Tibial artery (tissue), 4 donors: ENCODE data around the gene SECISBP2L.
A peak's percentile ranks its signal among the peaks of the same experiment; 100 is the strongest.

Source experiments
- DNase-seq, 2 donors: peaks; one replicate each; pipeline ENCODE4 v3.0.0-alpha.2; 2019
- H3K27ac ChIP-seq, 2 donors: fragments of 200-600 bp; sonication (generic) in 1 of 2; 1 replicate in 1 of 2; 2 replicates in 1 of 2; pipeline ENCODE4 v1.5.1; 2018 to 2019; ENCODE audit warnings: mild to moderate bottlenecking in 1 of 2
- H3K27me3 ChIP-seq, 2 donors: fragments of 200-600 bp; sonication (generic) in 1 of 2; one replicate each; pipeline versions ENCODE4 v1.5.1 to v1.6.0; 2016 to 2019
- H3K36me3 ChIP-seq, 3 donors: fragments of 200-600 bp; sonication (generic) in 2 of 3; one replicate each; pipeline ENCODE4 v1.5.1; 2016 to 2019; ENCODE audit warnings: mild to moderate bottlenecking in 2 of 3
- H3K4me1 ChIP-seq, 4 donors: fragments of 200-600 bp; sonication (generic) in 2 of 4; 1 replicate in 3 of 4; 2 replicates in 1 of 4; pipeline ENCODE4 v1.5.1; 2016 to 2019
- H3K4me3 ChIP-seq, 2 donors: fragments of 200-600 bp; sonication (generic) in 1 of 2; 1 replicate in 1 of 2; 2 replicates in 1 of 2; pipeline ENCODE4 v1.5.1; 2018 to 2019; ENCODE audit warnings: mild to moderate bottlenecking in 2 of 2
- H3K9me3 ChIP-seq, 3 donors: fragments of 200-600 bp; sonication (generic) in 1 of 3; one replicate each; pipeline ENCODE4 v1.5.1; 2016 to 2019
- intact Hi-C: fragments of 100-400 bp; cut with DNase I; formaldehyde crosslinking; loops from one replicate; pipeline ENCODE4 v1.15.0; 2023; ENCODE audit warnings: low total_unique reads
- TF ChIP-seq, protein P1 (sequence below), 2 experiments: fragments of 200-600 bp in 1 of 2; fragments of 450-650 bp in 1 of 2; IDR thresholded peaks; one replicate each; pipeline ENCODE4 v1.5.1; 2017 to 2019; ENCODE audit warnings: antibody characterized with exemption in 2 of 2, mild to moderate bottlenecking in 1 of 2, moderate library complexity in 1 of 2

SECISBP2L gene

DNA sequence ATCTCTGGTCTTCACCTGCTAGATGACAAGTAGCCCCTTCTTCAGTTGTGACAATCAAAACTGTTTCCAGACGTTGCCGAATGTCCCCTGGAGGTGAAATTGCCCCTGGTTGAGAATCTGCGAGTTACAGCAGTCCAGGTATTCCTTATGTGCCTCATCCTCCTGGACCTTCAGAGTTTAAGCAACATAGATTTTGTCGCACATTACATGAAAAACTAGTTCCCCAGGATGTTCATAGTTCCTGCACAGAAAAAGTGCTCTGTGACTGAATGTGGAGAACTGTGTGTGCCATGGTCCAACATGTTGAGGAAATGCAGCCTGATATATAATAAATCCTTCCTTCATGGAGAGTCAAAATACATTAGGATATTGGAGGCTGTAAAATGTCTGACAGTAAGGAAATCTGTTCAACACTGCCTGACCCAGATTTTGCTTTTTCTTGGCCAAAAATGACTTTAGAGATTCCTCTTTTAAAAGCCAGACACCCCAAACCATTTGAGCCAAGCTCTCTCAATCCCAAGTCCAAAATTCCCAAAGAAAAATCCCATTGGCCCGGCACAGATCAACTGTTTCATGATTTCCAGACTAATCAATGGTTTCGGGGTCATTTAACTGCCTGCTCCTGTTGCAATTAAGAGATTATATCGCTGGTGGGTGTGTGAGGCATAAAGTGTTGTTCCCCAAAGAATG is 62.1 kb downstream of the SECISBP2L start:
- no peaks in the 10 kb centered on the region for H3K9me3 ChIP-seq
- TF ChIP-seq, protein P1, sequence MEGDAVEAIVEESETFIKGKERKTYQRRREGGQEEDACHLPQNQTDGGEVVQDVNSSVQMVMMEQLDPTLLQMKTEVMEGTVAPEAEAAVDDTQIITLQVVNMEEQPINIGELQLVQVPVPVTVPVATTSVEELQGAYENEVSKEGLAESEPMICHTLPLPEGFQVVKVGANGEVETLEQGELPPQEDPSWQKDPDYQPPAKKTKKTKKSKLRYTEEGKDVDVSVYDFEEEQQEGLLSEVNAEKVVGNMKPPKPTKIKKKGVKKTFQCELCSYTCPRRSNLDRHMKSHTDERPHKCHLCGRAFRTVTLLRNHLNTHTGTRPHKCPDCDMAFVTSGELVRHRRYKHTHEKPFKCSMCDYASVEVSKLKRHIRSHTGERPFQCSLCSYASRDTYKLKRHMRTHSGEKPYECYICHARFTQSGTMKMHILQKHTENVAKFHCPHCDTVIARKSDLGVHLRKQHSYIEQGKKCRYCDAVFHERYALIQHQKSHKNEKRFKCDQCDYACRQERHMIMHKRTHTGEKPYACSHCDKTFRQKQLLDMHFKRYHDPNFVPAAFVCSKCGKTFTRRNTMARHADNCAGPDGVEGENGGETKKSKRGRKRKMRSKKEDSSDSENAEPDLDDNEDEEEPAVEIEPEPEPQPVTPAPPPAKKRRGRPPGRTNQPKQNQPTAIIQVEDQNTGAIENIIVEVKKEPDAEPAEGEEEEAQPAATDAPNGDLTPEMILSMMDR (IDR thresholded peaks at IDR 0.05): no peak
- peaks cover 0 to 14% (median 0%) of the 10 kb centered on the region in 3 donors for H3K36me3 ChIP-seq
- H3K4me3 ChIP-seq: no peak overlapping the region
- intact Hi-C loops: no loop called here
- no peaks in the 10 kb centered on the region for H3K27me3 ChIP-seq
- peaks cover 0 to 34% (median 16%) of the 10 kb centered on the region in 4 donors for H3K4me1 ChIP-seq
- H3K27ac ChIP-seq: peak overlapping the region; percentile 39 to 69
- no peak for DNase-seq

GRCh38 chr15:48983300-48983699 is 62.9 kb downstream of the SECISBP2L start:
- Histone ChIP-seq H3K36me3 (peaks cover 0 to 6% (median 0%) of the 10 kb centered on the region in 3 donors), H3K9me3 (no peaks in the 10 kb centered on the region), H3K4me1 (peaks cover 0 to 34% (median 15%) of the 10 kb centered on the region in 4 donors), H3K27me3 (no peaks in the 10 kb centered on the region), H3K27ac (peak overlapping the region; percentile 39 to 69), H3K4me3 (no peak overlapping the region)
- intact Hi-C loops: no loop called here
- no peak for DNase-seq
- TF ChIP-seq, protein P1 (IDR thresholded peaks at IDR 0.05): no peak

DNA sequence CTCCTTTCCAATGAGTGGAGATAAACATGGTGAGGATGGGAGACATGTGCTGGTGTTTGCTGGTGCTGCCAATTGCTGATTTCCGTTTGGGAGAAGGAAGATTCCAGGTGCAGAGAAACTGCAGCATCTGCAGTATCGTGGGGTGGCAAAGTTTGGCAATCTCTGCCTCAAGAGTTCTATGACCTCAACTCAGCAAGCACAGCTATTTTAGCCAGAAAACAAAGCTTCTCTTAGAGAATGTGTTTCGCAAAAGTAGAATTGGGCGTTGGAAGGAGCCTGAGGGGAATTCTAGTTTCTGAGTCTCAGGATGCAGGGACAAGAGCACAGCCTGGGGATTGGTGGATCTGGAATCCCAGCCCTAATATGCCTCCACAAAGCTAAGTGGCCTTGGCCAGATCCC is 64.3 kb downstream of the SECISBP2L start:
- H3K27ac ChIP-seq: no peak overlapping the region
- no peak overlapping the region for H3K4me3 ChIP-seq
- TF ChIP-seq, protein P1 (IDR thresholded peaks at IDR 0.05): no peak
- H3K9me3 ChIP-seq: no peaks in the 10 kb centered on the region
- DNase-seq: no peak
- no peaks in the 10 kb centered on the region for H3K27me3 ChIP-seq
- peaks cover 0 to 34% (median 15%) of the 10 kb centered on the region in 4 donors for H3K4me1 ChIP-seq
- no peaks in the 10 kb centered on the region for H3K36me3 ChIP-seq
- intact Hi-C loops: no loop called here

- no peak for DNase-seq
- Histone ChIP-seq H3K27me3 (no peaks in the 10 kb centered on the region), H3K9me3 (no peaks in the 10 kb centered on the region), H3K4me3 (no peak overlapping the region), H3K27ac (no peak overlapping the region), H3K36me3 (no peaks in the 10 kb centered on the region), H3K4me1 (peaks cover 0 to 28% (median 15%) of the 10 kb centered on the region in 4 donors)
- intact Hi-C loops: no loop called here
- TF ChIP-seq, protein P1 (IDR thresholded peaks at IDR 0.05): no peak
These were observed 67.6 kb downstream of the SECISBP2L start for GRCh38 chr15:48978638-48979037.

DNA sequence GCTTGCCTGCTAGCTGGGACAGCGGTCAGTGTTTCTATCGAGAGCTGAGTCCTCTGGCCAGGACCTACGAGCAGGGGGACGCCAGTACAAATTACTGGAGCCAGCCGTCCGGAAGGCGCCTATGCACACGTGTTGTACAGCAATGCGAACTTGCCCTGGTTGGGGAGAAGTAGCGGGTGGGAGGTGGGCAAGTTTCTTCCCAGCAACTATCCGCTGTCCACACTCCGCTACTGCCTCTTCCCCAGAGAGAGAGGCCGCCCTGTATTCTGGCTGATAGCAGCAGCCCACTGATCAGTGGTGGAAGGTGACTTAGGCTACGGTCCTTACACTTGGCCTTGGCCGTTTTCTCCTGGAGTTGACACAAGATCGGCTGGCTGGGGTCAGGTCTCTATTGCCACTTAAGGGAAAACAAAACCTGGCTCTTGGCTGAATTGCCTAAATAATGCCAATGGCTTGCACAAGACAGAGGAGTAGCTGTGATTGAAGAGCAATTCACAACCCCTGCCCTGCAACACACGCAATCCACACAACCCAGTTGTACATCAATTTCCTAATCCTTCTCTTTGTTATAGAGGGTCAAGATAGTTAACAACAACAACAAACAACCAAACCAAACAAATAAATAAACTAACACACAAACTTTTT is 69.7 kb downstream of the SECISBP2L start:
- peak overlapping the region; percentile 52 to 70 for H3K4me3 ChIP-seq
- TF ChIP-seq, protein P1 (IDR thresholded peaks at IDR 0.05): no peak
- peak in 1 of 2 donors; percentile 64 for DNase-seq
- no peaks in the 10 kb centered on the region for H3K9me3 ChIP-seq
- H3K36me3 ChIP-seq: no peaks in the 10 kb centered on the region
- peaks cover 0 to 20% (median 11%) of the 10 kb centered on the region in 4 donors for H3K4me1 ChIP-seq
- intact Hi-C loops: no loop called here
- H3K27ac ChIP-seq: peak overlapping the region; percentile 89 to 94
- H3K27me3 ChIP-seq: no peaks in the 10 kb centered on the region
